Stimulated activated CD4-positive, alpha-beta T cell treated with anti-CD3 and anti-CD28 coated beads, Interleukin-15, amount 100 ng/mL, for 24 hours (primary cell): ENCODE data around the gene RNASEH2C.
"Not testable (repeated sequence)": the region's sequence is repeated elsewhere in the genome, so short reads cannot be mapped to it uniquely, and the experiment has no call there.

ENCODE experiments used
- DNase-seq: peaks from one replicate; pipeline ENCODE4 v3.0.0-alpha.2; 2020

RNASEH2C gene

DNA sequence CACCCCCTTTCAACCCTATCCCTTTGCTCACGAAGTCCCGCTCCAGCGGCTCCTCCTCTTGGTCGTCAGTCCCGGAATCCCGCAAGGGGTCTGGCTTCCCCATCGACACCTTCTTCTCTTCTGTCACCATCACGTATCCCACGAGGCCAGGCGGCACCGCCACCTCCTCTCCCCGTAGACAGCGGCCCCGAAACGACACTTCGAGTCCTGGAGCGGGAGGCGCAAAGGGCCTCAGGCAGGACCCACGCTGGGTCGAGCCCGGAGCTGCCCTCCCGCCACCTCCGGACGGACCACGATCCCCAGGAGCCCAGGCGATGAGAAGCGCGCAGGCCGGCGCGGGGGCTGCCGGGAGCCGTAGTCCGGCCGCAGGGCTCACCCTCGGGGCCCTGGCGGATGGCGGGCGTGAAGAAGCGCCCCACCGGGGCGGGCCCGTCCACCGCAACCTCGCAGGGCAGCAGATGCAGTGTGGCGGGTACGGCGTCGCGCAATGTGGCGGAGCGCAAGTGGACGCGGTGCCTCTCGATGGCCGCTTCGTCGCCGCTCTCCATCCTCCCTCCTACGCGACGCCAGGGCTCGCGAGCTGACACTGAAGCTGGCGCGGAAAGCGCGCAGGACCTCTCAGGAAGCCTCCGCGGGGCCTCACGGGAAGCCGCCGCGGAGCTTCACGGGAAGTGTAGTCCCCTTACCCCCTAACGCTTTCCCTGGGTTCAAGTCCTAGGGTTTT, at the start of gene RNASEH2C:
TSS of gene RNASEH2C (minus strand) at position 588 of the 724 bp plus-strand sequence. CDS start at position 548, 40 bp downstream.
- DNase-seq = peak; percentile 90

DNA sequence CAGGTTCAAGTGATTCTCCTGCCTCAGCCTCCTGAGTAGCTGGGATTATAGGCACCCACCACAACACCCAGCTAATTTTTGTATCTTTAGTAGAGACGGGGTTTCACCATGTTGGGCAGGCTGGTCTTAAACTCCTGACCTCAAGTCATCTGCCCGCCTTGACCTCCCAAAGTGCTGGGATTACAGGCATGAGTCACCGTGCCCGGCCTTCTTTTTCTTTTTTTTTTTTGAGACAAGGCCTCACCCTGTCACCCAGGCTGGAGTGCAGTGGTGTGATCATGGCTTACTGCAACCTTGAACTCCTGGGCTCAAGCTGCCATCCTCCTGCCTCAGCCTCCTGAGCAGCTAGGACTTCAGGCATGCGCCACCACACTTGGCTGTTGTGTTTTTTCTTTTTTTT, 47.2 kb upstream of the RNASEH2C start:
- not testable (repeated sequence) for DNase-seq

- DNase-seq = no peak
These were observed 46.8 kb upstream of the RNASEH2C start for GRCh38 chr11:65767406-65767805.

- no peak for DNase-seq
These were observed 45.9 kb upstream of the RNASEH2C start for GRCh38 chr11:65766535-65766934.

- no peak for DNase-seq
These were observed 43.8 kb upstream of the RNASEH2C start for GRCh38 chr11:65764434-65764833.

DNA sequence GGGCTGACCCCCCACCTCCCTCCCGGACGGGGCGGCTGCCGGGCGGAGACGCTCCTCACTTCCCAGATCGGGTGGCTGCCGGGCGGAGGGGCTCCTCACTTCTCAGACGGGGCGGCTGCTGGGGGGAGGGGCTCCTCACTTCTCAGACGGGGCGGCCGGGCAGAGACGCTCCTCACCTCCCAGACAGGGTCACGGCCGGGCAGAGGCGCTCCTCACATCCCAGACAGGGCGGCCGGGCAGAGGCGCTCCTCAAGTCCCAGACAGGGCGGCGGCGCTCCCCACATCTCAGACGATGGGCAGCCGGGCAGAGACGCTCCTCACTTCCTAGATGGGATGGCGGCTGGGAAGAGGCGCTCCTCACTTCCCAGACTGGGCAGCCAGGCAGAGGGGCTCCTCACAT, 42.2 kb upstream of the RNASEH2C start:
- DNase-seq = not testable (repeated sequence)

GRCh38 chr11:65762169-65762568, 41.6 kb upstream of the RNASEH2C start:
- DNase-seq = not testable (repeated sequence)

DNA sequence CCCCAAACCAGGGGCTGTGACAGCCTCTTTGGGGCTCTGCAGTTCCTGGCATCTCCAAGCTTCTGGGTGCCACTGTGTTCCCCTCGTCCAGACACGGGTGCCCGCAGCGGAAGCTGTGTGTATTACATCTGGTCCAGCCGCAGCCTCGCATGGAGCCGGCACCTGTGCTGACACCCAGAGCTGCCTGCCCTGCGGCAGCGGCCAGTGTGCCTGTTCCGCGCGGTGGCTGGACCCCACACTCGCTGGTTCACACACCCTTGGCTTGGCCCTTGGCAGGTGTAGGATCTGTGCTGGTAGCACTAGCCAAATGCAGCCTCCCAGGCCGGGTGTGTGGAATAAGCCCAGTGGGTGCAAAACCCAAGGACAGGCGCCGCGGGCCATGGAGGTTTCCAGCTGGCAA, 24.5 kb upstream of the RNASEH2C start:
- DNase-seq = no peak

GRCh38 chr11:65744699-65745042, 24.1 kb upstream of the RNASEH2C start:
- no peak for DNase-seq

- DNase-seq = peak; percentile 25
These were observed 23.6 kb upstream of the RNASEH2C start for GRCh38 chr11:65744026-65744698.

- DNase-seq = no peak
These were observed 23.1 kb upstream of the RNASEH2C start for GRCh38 chr11:65743681-65744025.

- no peak for DNase-seq
These were observed 21.8 kb upstream of the RNASEH2C start for GRCh38 chr11:65742353-65742752.

DNA sequence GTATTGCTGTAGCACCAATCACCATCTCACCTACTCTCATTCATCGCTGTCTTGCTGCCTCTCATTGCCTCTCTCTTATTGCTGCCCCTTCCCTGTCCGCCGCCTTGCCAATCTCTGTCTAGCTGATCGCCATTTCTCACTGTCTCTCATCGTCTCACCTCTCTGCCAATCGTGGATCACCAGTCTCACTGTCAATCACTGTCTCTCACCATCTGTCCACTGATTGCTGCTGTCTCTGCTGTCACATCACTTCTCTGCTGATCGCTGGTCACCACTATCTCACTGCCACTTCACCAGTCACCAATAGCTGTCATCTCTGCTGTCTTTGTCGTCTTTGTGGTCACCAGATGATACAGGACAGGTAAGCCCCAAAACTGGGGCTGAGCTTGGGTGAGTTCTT, 20.6 kb upstream of the RNASEH2C start:
- no peak for DNase-seq

DNA sequence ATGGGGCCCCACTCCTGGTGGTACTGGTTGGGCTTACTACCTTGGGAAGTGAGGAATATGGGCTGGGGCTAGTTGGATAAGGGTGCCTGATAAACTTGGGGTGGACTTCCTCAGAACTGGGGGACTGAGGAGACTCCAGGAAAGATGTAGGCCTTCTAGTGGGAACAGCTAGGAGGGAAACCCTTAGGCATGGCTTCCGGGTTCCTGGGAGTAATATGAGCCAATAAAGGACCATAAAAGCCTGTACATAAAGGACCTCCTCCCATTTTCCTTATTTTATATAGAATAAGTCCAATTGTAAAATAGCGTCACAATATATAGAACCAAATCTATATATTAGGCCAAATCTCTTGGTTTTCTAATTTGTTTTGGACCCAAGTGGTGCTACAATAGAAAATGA, 18.4 kb upstream of the RNASEH2C start:
- no peak for DNase-seq

DNA sequence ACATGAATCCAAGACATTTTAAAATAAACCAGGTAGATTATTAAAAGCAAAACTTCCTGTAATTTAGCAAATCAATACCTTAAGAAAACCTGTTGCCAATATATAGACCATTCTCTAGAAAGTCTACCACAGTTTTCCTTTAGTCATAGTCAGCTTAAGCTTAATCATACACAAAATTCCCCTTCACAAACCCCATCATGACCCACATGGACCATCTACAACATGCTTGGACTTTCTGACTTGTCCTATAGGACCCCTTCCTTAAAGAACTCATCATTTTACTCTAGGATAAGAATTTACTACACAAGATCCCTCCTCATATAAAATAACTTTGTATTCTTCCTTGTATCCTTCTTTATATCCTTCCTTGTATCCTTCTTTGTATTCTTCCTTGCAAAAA, 16.2 kb upstream of the RNASEH2C start:
- DNase-seq = no peak

DNA sequence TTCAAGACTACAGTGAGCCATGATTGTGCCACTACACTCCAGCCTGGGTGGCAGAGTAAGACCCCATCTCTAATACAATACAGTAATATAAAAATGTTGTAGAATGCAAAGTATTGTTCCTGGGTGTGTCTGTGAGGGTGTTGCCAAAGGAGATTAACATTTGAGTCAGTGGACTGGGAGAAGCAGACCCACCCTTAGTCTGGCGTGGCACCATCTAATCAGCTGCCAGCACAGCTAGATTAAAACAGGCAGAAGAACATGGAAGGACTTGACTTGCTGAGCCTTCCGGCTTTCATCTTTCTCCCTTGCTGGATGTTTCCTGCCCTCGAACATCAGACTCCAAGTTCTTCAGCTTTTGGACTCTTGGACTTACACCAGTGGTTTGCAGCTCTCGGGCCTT, 14.5 kb upstream of the RNASEH2C start:
- DNase-seq = not testable (repeated sequence)

- DNase-seq = no peak
These were observed 9.9 kb upstream of the RNASEH2C start for GRCh38 chr11:65730461-65730860.

DNA sequence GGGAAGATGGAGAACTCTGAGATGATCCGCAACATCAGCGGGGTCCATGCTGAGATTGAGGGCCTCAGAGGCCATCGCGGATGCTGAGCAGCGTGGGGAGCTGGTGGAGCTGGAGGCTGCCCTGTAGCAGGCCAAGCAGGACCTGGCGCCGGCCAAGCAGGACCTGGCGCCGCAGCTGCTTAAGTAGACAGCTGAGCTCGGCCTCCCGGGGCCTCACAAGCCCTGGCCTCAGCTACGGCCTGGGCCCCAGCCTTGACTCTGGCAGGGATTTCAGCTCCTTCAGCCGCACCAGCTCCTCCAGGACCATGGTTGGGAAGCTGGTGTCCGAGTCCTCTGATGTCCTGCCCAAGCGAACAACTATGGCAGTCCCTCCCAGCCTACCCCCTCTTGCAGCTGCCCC, 7.3 kb upstream of the RNASEH2C start:
- DNase-seq = no peak

DNA sequence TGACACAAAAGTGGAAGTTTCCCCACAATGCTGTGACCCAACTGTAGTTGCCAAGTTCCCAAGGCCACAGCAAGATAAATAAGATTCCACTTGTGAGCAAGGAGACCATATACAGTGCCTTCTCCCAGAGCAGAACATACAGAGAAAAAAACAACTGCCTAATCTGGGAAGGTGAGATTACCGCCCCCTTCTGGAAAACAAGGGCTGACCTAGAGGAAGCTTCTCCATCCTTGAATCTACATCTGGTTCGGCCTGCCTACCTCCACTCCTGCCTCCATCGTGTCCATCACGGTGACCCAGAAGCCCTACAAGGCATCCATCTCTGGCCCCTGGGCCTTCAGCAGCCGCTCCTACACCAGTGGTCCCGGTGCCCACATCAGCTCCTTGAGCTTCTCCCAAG, 6.1 kb upstream of the RNASEH2C start:
- DNase-seq = no peak

DNA sequence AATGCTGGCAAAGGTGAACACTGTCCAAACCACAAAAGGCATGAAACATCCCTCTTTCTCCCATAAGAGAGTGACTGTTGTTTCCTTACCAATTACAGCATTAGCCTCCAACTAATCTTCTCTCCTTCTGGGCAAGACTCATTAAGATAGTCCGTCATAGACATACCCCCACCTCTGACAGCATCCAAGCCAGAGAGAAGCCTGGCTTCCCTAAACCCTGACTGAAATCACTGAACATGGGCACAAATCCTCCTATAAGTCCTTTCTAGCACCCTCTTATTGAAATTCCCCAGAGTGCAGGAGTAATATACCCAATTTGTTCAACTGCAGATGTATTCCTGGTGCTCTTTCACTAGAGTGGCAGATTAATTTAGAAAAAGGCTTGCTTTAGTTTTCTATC, 1.7 kb upstream of the RNASEH2C start:
- no peak for DNase-seq

DNA sequence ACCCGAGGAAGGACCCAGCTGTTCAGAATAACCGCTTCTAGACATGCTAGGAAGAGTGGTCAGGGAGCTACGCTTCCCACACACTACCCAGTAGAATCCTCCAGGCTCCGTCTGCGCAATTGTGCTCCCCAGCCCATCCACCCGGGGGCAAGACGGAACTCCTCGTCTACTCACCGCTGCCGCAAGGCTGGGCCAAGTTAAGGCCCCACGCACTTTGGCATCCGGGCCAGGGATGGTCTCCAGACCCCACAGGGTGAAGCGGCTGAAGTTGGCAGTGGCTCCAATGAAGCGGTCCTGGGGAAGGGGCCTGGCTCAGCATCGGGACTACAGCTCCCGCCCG, 757 bp downstream of the RNASEH2C start:
- DNase-seq = peak; percentile 52

GRCh38 chr11:65718964-65719492, 1.6 kb downstream of the RNASEH2C start:
- DNase-seq = peak; percentile 6

DNA sequence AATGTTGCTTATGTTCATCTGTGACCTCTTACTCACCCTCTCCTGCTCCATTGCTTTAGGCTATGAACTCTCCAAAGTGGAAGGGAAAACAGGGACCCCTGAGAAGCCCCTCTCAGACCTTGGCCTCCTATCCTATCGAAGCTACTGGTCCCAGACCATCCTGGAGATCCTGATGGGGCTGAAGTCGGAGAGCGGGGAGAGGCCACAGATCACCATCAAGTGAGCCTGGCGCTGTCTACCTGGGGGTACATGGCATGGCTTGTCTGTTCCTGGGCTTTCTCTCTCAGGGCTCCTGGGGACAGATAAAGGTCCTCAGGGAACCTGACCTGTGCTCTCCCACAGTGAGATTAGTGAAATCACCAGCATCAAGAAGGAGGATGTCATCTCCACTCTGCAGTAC, 2.1 kb downstream of the RNASEH2C start:
- DNase-seq = no peak

DNA sequence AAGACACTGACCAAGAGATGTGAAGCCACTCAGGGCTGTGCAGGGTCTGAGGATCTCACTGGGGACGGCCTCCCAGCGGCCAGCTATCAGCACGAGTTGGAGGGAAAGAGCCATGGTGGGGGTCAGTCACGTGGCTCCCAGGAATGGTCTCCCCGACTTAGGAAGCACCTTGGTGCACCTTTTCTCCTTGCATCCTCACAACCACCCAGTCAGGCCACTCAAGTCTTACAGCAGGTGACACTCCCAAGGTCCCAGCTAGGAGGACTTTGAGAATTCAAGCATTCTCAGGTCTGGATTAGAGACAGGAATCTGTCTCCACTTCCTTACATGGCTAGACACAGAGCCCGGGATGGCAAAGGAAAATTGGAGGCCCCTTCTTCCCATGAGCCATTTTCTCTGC, 2.7 kb downstream of the RNASEH2C start:
- no peak for DNase-seq
